Esophagus squamous epithelium (tissue), 4 donors: ENCODE results near the gene ADCYAP1R1.

Experiments used
- POLR2A ChIP-seq, 4 donors: fragments of 450-650 bp; IDR thresholded peaks; one replicate each; pipeline ENCODE4 v1.6.1; 2017; ENCODE audit warnings: antibody characterized with exemption in 4 of 4, mild to moderate bottlenecking in 4 of 4, moderate library complexity in 3 of 4
- TF ChIP-seq, protein P1 (sequence below), 6 experiments: fragments of 450-650 bp in 4 of 6; fragments of 200-600 bp in 2 of 6; sonication (generic) in 2 of 6; IDR thresholded peaks; one replicate each; pipeline ENCODE4 v1.5.1; 2016 to 2019; ENCODE audit warnings: antibody characterized with exemption in 6 of 6, mild to moderate bottlenecking in 4 of 6, moderate library complexity in 4 of 6

DNA sequence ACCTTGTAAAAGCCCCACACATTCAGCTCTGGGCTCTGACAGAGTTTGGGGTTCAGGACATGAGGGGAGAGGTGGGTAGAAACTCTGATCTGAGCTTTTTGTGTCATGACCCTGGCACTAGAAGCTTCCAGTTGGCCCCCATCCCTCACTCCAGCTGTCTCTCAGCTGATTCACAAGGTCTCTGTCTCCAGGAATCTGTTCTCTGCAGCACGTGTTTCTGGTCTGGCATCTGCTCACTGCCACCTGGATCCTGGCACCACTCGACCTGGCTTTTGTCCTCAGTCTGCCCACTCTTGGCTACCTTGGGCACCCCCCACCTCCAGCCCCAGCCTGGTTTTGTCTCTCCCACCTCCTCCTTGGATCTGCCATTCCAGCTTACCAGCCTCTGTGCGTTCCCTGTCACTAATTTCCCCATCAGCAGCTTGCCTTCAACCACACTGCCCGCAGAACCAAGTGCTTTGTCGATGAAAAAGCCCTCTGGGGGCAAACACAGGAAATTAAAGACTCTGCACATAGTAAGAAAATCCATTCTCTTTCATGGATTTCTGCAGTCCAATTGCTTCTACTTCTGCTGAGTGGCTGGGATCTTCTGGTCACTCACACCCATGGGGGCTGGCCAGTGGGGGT is 18.3 kb upstream of the ADCYAP1R1 start:
- TF ChIP-seq POLR2A (IDR thresholded peaks at IDR 0.05): no peak
- TF ChIP-seq, protein P1, sequence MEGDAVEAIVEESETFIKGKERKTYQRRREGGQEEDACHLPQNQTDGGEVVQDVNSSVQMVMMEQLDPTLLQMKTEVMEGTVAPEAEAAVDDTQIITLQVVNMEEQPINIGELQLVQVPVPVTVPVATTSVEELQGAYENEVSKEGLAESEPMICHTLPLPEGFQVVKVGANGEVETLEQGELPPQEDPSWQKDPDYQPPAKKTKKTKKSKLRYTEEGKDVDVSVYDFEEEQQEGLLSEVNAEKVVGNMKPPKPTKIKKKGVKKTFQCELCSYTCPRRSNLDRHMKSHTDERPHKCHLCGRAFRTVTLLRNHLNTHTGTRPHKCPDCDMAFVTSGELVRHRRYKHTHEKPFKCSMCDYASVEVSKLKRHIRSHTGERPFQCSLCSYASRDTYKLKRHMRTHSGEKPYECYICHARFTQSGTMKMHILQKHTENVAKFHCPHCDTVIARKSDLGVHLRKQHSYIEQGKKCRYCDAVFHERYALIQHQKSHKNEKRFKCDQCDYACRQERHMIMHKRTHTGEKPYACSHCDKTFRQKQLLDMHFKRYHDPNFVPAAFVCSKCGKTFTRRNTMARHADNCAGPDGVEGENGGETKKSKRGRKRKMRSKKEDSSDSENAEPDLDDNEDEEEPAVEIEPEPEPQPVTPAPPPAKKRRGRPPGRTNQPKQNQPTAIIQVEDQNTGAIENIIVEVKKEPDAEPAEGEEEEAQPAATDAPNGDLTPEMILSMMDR (IDR thresholded peaks at IDR 0.05): no peak
